HG03469 (cell line): ENCODE data around the gene DAB1.

Experiments
- ATAC-seq: cut with Tn5 transposase; IDR thresholded peaks from one replicate; pipeline ENCODE4 v1.9.1; 2021; ENCODE audit warnings: mild to moderate bottlenecking, moderate library complexity, moderate number of reproducible peaks; ENCODE audit not compliant: unreplicated experiment

DAB1 gene

GRCh38 chr1:56965191-56965590 is 458.7 kb downstream of the DAB1 start:
- no peak for ATAC-seq

GRCh38 chr1:56964349-56965017 is 459.4 kb downstream of the DAB1 start:
- ATAC-seq, result no peak

- no peak for ATAC-seq
These were observed 460.2 kb downstream of the DAB1 start for GRCh38 chr1:56963667-56964066.

- no peak for ATAC-seq
These were observed 462.4 kb downstream of the DAB1 start for GRCh38 chr1:56961426-56961825.

- ATAC-seq, result no peak
These were observed 465.3 kb downstream of the DAB1 start for GRCh38 chr1:56958526-56958925.

GRCh38 chr1:56957931-56958330 is 465.9 kb downstream of the DAB1 start:
- ATAC-seq, result no peak

- no peak for ATAC-seq
These were observed 469.2 kb downstream of the DAB1 start for GRCh38 chr1:56954664-56955063.

GRCh38 chr1:56953386-56953785 is 470.5 kb downstream of the DAB1 start:
- ATAC-seq, result no peak

GRCh38 chr1:56952501-56952900 is 471.4 kb downstream of the DAB1 start:
- ATAC-seq, result no peak

- no peak for ATAC-seq
These were observed 475.3 kb downstream of the DAB1 start for GRCh38 chr1:56948403-56949023.
